SK-N-SH treated with all-trans-retinoic acid at 6 μM for 48 hours (cell line): ENCODE measurements around the gene LRRFIP1.

Experiments used
- ATAC-seq: fragments of 200-7000 bp; cut with Tn5 transposase; 3 replicates; pipeline ENCODE4 v1.9.1; 2020; ENCODE audit warnings: mild to moderate bottlenecking, moderate library complexity
- BACH2 ChIP-seq: fragments of 250-450 bp; sonication (Bioruptor Pico); IDR thresholded peaks from 2 replicates; pipeline ENCODE4 v1.9.0; 2021; ENCODE audit warnings: mild to moderate bottlenecking, borderline replicate concordance
- CSDC2 ChIP-seq: fragments of 250-450 bp; sonication (Bioruptor Pico); IDR thresholded peaks from 2 replicates; pipeline ENCODE4 v1.5.0; 2020; ENCODE audit warnings: mild to moderate bottlenecking, moderate library complexity
- ESRRG ChIP-seq: fragments of 250-450 bp; sonication (Bioruptor Pico); IDR thresholded peaks from 2 replicates; pipeline ENCODE4 v1.6.1; 2021; ENCODE audit warnings: mild to moderate bottlenecking
- GLIS3 ChIP-seq: fragments of 250-450 bp; sonication (Bioruptor Pico); IDR thresholded peaks from 2 replicates; pipeline ENCODE4 v1.5.0; 2020; ENCODE audit warnings: mild to moderate bottlenecking, moderate library complexity
- ISL1 ChIP-seq: fragments of 250-450 bp; sonication (Bioruptor Pico); IDR thresholded peaks from 2 replicates; pipeline ENCODE4 v2.1.2; 2022; ENCODE audit warnings: mild to moderate bottlenecking, moderate library complexity
- OSR1 ChIP-seq: fragments of 250-450 bp; sonication (Bioruptor Pico); IDR thresholded peaks from 2 replicates; pipeline ENCODE4 v1.8.0; 2022; ENCODE audit warnings: moderate library complexity, mild to moderate bottlenecking, inconsistent platforms
- PPARA ChIP-seq: fragments of 250-450 bp; sonication (Bioruptor Pico); IDR thresholded peaks from 2 replicates; pipeline ENCODE4 v1.5.0; 2020; ENCODE audit warnings: mild to moderate bottlenecking, borderline replicate concordance
- TCF4 ChIP-seq: fragments of 250-450 bp; sonication (Bioruptor Pico); IDR thresholded peaks from 2 replicates; pipeline ENCODE4 v1.8.0; 2021; ENCODE audit warnings: mild to moderate bottlenecking, moderate library complexity, borderline replicate concordance
- TOX ChIP-seq: fragments of 250-450 bp; sonication (Bioruptor Pico); IDR thresholded peaks from 2 replicates; pipeline ENCODE4 v1.8.0; 2021; ENCODE audit warnings: mild to moderate bottlenecking, moderate library complexity, borderline replicate concordance
- ZC3H10 ChIP-seq: fragments of 250-450 bp; sonication (Bioruptor Pico); IDR thresholded peaks from 2 replicates; pipeline ENCODE4 v1.5.1; 2021; ENCODE audit warnings: mild to moderate bottlenecking, moderate library complexity
- ZFP3 ChIP-seq: fragments of 250-450 bp; sonication (Bioruptor Pico); IDR thresholded peaks from 2 replicates; pipeline ENCODE4 v1.5.0; 2020; ENCODE audit warnings: mild to moderate bottlenecking, moderate library complexity
- ZFP30 ChIP-seq: fragments of 450-650 bp; formaldehyde crosslinking; IDR thresholded peaks from 2 replicates; pipeline ENCODE4 v1.5.0; 2022; ENCODE audit warnings: mild to moderate bottlenecking, moderate library complexity
- ZNF565 ChIP-seq: fragments of 450-650 bp; formaldehyde crosslinking; conservative IDR thresholded peaks from 2 replicates; pipeline ENCODE4 v1.5.0; 2020; ENCODE audit warnings: low read depth, mild to moderate bottlenecking, moderate library complexity
- ZNF70 ChIP-seq: fragments of 450-650 bp; formaldehyde crosslinking; IDR thresholded peaks from 2 replicates; pipeline ENCODE4 v1.5.0; 2020; ENCODE audit warnings: mild to moderate bottlenecking, moderate library complexity
- TF ChIP-seq, protein P1 (sequence below): fragments of 250-450 bp; sonication (Bioruptor Pico); IDR thresholded peaks from 2 replicates; pipeline ENCODE4 v1.8.0; 2021; ENCODE audit warnings: low read depth, mild to moderate bottlenecking, moderate library complexity, borderline replicate concordance
- TF ChIP-seq, protein P2 (sequence below): fragments of 250-450 bp; sonication (Bioruptor Pico); IDR thresholded peaks from 2 replicates; pipeline ENCODE4 v1.5.1; 2020; ENCODE audit warnings: low read depth, mild to moderate bottlenecking, moderate library complexity
- TF ChIP-seq, protein P3 (sequence below): fragments of 250-450 bp; sonication (Bioruptor Pico); IDR thresholded peaks from 2 replicates; pipeline ENCODE4 v1.5.0; 2020; ENCODE audit warnings: mild to moderate bottlenecking, moderate library complexity
- TF ChIP-seq, protein P4 (sequence below): fragments of 250-450 bp; sonication (Bioruptor Pico); IDR thresholded peaks from 2 replicates; pipeline ENCODE4 v1.5.1; 2021; ENCODE audit warnings: mild to moderate bottlenecking, moderate library complexity
- TF ChIP-seq, protein P5 (sequence below): fragments of 250-450 bp; sonication (Bioruptor Pico); IDR thresholded peaks from 2 replicates; pipeline ENCODE4 v1.8.0; 2020; ENCODE audit warnings: mild to moderate bottlenecking, moderate library complexity, borderline replicate concordance

The LRRFIP1 gene

DNA sequence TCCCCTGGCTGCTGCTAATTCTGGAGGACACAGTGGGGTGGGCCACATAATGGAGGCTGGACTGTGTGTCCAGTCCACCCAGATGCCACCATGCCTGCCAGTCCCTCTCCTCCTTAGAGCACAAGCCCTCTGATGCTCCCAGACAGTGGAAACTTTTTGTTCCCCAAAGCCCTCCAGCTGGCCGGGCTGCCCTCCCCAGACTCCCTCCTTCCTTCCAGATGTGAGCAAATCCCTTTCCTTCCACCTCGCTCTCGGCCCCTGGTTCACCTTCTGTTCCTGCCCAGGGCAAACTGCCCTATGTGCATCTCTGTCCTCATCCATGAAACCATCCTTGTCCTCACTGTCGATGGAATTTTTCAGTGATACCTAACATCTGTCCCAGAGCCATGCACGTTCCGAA, 33.9 kb downstream of the LRRFIP1 start:
- no peak for ATAC-seq
- no peak for TF ChIP-seq ESRRG

DNA sequence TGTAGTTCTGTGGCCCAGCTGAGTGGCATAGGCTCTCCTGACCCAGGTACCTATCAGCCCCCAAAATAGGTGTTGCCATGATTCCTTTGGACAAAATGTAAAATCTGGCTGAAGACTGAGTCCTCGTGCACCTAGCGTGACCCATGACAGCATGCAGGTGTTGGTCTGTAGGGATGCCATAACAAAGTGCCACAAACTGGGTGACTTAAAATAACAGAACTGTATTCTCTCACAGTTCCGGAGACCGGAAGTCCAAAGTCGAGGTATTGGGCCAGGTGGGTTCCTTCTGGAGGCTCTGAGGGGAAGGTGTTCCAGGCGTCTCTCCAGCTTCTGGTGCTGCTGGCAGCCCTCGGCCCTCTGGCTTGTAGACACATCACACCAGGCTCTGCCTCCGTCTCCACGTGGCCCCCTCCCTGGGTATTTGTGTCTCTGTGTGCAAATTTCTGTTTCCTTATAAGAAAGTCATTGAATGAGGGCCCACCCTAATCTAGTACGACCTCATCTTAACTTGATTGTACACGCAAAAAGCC, 34.5 kb downstream of the LRRFIP1 start:
- ATAC-seq = no peak
- no peak for TF ChIP-seq BACH2 (CRISPR knock-in tag)
- TF ChIP-seq PPARA (CRISPR knock-in tag) = no peak
- TF ChIP-seq, protein P1, sequence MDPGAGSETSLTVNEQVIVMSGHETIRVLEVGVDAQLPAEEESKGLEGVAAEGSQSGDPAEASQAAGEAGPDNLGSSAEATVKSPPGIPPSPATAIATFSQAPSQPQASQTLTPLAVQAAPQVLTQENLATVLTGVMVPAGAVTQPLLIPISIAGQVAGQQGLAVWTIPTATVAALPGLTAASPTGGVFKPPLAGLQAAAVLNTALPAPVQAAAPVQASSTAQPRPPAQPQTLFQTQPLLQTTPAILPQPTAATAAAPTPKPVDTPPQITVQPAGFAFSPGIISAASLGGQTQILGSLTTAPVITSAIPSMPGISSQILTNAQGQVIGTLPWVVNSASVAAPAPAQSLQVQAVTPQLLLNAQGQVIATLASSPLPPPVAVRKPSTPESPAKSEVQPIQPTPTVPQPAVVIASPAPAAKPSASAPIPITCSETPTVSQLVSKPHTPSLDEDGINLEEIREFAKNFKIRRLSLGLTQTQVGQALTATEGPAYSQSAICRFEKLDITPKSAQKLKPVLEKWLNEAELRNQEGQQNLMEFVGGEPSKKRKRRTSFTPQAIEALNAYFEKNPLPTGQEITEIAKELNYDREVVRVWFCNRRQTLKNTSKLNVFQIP (CRISPR knock-in tag) = no peak
- no peak for TF ChIP-seq ZC3H10 (CRISPR knock-in tag)
- TF ChIP-seq GLIS3 (CRISPR knock-in tag) = no peak
- no peak for TF ChIP-seq CSDC2 (CRISPR knock-in tag)
- no peak for TF ChIP-seq TCF4 (CRISPR knock-in tag)
- TF ChIP-seq, protein P2, sequence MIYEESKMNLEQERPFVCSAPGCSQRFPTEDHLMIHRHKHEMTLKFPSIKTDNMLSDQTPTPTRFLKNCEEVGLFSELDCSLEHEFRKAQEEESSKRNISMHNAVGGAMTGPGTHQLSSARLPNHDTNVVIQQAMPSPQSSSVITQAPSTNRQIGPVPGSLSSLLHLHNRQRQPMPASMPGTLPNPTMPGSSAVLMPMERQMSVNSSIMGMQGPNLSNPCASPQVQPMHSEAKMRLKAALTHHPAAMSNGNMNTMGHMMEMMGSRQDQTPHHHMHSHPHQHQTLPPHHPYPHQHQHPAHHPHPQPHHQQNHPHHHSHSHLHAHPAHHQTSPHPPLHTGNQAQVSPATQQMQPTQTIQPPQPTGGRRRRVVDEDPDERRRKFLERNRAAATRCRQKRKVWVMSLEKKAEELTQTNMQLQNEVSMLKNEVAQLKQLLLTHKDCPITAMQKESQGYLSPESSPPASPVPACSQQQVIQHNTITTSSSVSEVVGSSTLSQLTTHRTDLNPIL (CRISPR knock-in tag) = no peak
- no peak for TF ChIP-seq ZNF565 (CRISPR knock-in tag)
- TF ChIP-seq OSR1 (CRISPR knock-in tag) = no peak
- no peak for TF ChIP-seq ISL1 (CRISPR knock-in tag)
- TF ChIP-seq, protein P3, sequence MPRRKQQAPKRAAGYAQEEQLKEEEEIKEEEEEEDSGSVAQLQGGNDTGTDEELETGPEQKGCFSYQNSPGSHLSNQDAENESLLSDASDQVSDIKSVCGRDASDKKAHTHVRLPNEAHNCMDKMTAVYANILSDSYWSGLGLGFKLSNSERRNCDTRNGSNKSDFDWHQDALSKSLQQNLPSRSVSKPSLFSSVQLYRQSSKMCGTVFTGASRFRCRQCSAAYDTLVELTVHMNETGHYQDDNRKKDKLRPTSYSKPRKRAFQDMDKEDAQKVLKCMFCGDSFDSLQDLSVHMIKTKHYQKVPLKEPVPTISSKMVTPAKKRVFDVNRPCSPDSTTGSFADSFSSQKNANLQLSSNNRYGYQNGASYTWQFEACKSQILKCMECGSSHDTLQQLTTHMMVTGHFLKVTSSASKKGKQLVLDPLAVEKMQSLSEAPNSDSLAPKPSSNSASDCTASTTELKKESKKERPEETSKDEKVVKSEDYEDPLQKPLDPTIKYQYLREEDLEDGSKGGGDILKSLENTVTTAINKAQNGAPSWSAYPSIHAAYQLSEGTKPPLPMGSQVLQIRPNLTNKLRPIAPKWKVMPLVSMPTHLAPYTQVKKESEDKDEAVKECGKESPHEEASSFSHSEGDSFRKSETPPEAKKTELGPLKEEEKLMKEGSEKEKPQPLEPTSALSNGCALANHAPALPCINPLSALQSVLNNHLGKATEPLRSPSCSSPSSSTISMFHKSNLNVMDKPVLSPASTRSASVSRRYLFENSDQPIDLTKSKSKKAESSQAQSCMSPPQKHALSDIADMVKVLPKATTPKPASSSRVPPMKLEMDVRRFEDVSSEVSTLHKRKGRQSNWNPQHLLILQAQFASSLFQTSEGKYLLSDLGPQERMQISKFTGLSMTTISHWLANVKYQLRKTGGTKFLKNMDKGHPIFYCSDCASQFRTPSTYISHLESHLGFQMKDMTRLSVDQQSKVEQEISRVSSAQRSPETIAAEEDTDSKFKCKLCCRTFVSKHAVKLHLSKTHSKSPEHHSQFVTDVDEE (CRISPR knock-in tag) = no peak
- no peak for TF ChIP-seq TOX (CRISPR knock-in tag)
- TF ChIP-seq, protein P4, sequence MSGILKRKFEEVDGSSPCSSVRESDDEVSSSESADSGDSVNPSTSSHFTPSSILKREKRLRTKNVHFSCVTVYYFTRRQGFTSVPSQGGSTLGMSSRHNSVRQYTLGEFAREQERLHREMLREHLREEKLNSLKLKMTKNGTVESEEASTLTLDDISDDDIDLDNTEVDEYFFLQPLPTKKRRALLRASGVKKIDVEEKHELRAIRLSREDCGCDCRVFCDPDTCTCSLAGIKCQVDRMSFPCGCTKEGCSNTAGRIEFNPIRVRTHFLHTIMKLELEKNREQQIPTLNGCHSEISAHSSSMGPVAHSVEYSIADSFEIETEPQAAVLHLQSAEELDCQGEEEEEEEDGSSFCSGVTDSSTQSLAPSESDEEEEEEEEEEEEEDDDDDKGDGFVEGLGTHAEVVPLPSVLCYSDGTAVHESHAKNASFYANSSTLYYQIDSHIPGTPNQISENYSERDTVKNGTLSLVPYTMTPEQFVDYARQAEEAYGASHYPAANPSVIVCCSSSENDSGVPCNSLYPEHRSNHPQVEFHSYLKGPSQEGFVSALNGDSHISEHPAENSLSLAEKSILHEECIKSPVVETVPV (CRISPR knock-in tag) = no peak
- TF ChIP-seq ZNF70 (CRISPR knock-in tag) = no peak
- TF ChIP-seq, protein P5, sequence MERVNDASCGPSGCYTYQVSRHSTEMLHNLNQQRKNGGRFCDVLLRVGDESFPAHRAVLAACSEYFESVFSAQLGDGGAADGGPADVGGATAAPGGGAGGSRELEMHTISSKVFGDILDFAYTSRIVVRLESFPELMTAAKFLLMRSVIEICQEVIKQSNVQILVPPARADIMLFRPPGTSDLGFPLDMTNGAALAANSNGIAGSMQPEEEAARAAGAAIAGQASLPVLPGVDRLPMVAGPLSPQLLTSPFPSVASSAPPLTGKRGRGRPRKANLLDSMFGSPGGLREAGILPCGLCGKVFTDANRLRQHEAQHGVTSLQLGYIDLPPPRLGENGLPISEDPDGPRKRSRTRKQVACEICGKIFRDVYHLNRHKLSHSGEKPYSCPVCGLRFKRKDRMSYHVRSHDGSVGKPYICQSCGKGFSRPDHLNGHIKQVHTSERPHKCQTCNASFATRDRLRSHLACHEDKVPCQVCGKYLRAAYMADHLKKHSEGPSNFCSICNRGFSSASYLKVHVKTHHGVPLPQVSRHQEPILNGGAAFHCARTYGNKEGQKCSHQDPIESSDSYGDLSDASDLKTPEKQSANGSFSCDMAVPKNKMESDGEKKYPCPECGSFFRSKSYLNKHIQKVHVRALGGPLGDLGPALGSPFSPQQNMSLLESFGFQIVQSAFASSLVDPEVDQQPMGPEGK (CRISPR knock-in tag) = no peak
- TF ChIP-seq ZFP3 = no peak
- no peak for TF ChIP-seq ZFP30 (CRISPR knock-in tag)
- TF ChIP-seq ESRRG = no peak

DNA sequence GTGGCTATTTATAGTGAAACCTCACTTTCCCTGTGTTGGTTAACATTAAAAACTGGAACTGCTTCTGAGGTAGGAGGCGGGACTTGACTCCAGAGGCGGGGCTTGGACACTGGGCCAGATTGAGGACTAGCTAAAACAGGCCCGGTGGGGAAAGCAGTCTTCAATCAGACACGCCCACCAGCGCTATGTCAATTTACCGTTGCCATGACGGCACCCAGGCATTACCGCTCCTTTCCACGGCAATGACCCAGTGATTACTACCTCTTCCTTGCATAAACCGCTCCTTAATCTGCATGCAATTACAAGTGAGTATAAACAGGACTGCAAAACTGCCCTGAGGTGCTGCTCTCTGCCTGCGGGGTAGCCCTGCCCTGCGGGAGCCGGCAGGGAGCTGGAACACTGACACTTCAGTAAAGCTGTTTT, 35.3 kb downstream of the LRRFIP1 start:
- peak; percentile 89 for ATAC-seq
- TF ChIP-seq, protein P2 (CRISPR knock-in tag) = no peak
- no peak for TF ChIP-seq ZC3H10 (CRISPR knock-in tag)
- TF ChIP-seq ZNF70 (CRISPR knock-in tag) = no peak
- TF ChIP-seq PPARA (CRISPR knock-in tag) = no peak
